GM12878 (cell line): ENCODE measurements around the gene GFOD2. TPM values are rescaled to one million over a fixed set of nuclear protein-coding genes. Genes with fewer than 3 reads are reported as not detected.

Experiments
- ATAC-seq: fragments of 200-7000 bp; cut with Tn5 transposase; 3 replicates; pipeline ENCODE4 v1.9.1; 2020; ENCODE audit warnings: mild to moderate bottlenecking, moderate library complexity
- BruUV-seq: library from RNA; stranded (reverse); fragments of 400-500 nt; replicated peaks from 2 replicates; lab custom pipeline; 2021; lab: Mats Ljungman, UMichigan
- CTCF ChIA-PET: fragments of 300-600 bp; sonication (Branson Sonifier 250); formaldehyde crosslinking; extraction: SDS; loops from one replicate; lab custom pipeline; 2021; ENCODE audit warnings: inconsistent platforms; lab: Yijun Ruan, JAX
- POLR2A ChIA-PET: fragments of 350-600 bp; formaldehyde crosslinking; extraction: SDS; loops from one replicate; lab custom pipeline; 2021; ENCODE audit warnings: inconsistent platforms; lab: Charles Lee
- RAD21 ChIA-PET: fragments of 300-600 bp; sonication (Branson Sonifier 250); formaldehyde crosslinking; loops from one replicate; lab custom pipeline; 2023; ENCODE audit warnings: antibody characterized with exemption; ENCODE audit not compliant: unreplicated experiment; lab: Charles Lee
- SMC1A ChIA-PET: fragments of 300-600 bp; sonication (Branson Sonifier 250); formaldehyde crosslinking; loops from one replicate; lab custom pipeline; 2023; ENCODE audit not compliant: unreplicated experiment, uncharacterized antibody; lab: Charles Lee
- DNase-seq: peaks from one replicate; pipeline ENCODE4 v3.0.0-alpha.2; 2011; ENCODE audit warnings: low read depth, low spot score
- FAIRE-seq: peaks from 3 replicates; lab custom pipeline; 2011; peaks lifted over from hg19 to GRCh38; lab: Jason Lieb, UNC
- H2AFZ ChIP-seq: 2 replicates; pipeline ENCODE4 v1.6.0; 2011; ENCODE audit warnings: low read depth, low read length, control low read depth; ENCODE audit not compliant: control insufficient read depth
- H3K27ac ChIP-seq: 2 replicates; pipeline ENCODE4 v1.5.1; 2011; ENCODE audit warnings: control low read depth; ENCODE audit not compliant: control insufficient read depth, insufficient read depth
- H3K27me3 ChIP-seq, 2 experiments: replicated peaks in 1 of 2; 2 replicates each; pipeline versions ENCODE4 v1.6.0 to v1.6.1; 2011; ENCODE audit warnings: low read length in 1 of 2; ENCODE audit not compliant: control insufficient read depth in 2 of 2, insufficient read depth in 2 of 2
- H3K36me3 ChIP-seq, 2 experiments: 2 replicates each; pipeline ENCODE4 v1.5.1; 2011; ENCODE audit warnings: low read length in 1 of 2; ENCODE audit not compliant: control insufficient read depth in 2 of 2, insufficient read depth in 2 of 2
- H3K4me1 ChIP-seq: 2 replicates; pipeline ENCODE4 v1.6.1; 2011; ENCODE audit warnings: mild to moderate bottlenecking, low read length, moderate library complexity, mixed read lengths; ENCODE audit not compliant: control insufficient read depth, insufficient read depth
- H3K4me2 ChIP-seq: 2 replicates; pipeline ENCODE4 v1.6.0; 2011; ENCODE audit warnings: control low read depth; ENCODE audit not compliant: control insufficient read depth, insufficient read depth
- H3K4me3 ChIP-seq: fragments of 200-600 bp; sonication (generic); 2 replicates; pipeline ENCODE4 v1.5.1; 2016
- H3K79me2 ChIP-seq: 2 replicates; pipeline ENCODE4 v1.6.0; 2011; ENCODE audit warnings: low read length; ENCODE audit not compliant: control insufficient read depth, insufficient read depth
- H3K9ac ChIP-seq: 2 replicates; pipeline ENCODE4 v1.8.0; 2011; ENCODE audit warnings: low read length, control low read depth, mixed read lengths; ENCODE audit not compliant: control insufficient read depth, insufficient read depth
- H3K9me3 ChIP-seq: replicated peaks from 3 replicates; pipeline ENCODE4 v1.5.1; 2011; ENCODE audit warnings: mild to moderate bottlenecking, low read length; ENCODE audit not compliant: control insufficient read depth, insufficient read depth
- H4K20me1 ChIP-seq: 2 replicates; pipeline ENCODE4 v1.6.0; 2011; ENCODE audit not compliant: control insufficient read depth, insufficient read depth
- CREM ChIP-seq: IDR thresholded peaks from 2 replicates; pipeline ENCODE4 v1.6.1; 2014; ENCODE audit warnings: antibody characterized with exemption, low read depth
- EP300 ChIP-seq, 2 experiments: fragments of 150-350 bp in 1 of 2; IDR thresholded peaks; 2 replicates each; pipeline ENCODE4 v1.6.1; 2011 to 2012; ENCODE audit warnings: low read depth in 2 of 2, low read length in 2 of 2, borderline replicate concordance in 1 of 2, improper control_type of control experiment in 1 of 2, inconsistent platforms in 1 of 2; ENCODE audit not compliant: control insufficient read depth in 1 of 2
- NBN ChIP-seq: fragments of 450-650 bp; IDR thresholded peaks from 2 replicates; pipeline ENCODE4 v1.6.1; 2016
- PKNOX1 ChIP-seq: fragments of 450-650 bp; IDR thresholded peaks from 2 replicates; pipeline ENCODE4 v1.6.1; 2016; ENCODE audit warnings: mild to moderate bottlenecking
- POLR2A ChIP-seq: IDR thresholded peaks from 2 replicates; pipeline ENCODE4 v1.6.1; 2011; ENCODE audit warnings: low read depth, mild to moderate bottlenecking, low read length
- RUNX3 ChIP-seq: IDR thresholded peaks from 2 replicates; pipeline ENCODE4 v1.6.1; 2012; ENCODE audit warnings: low read length, inconsistent platforms
- WGBS: methylation state at CpG from one replicate; pipeline ENCODE4 v1.1.6; 2016; ENCODE audit warnings: low lambda C conversion rate; ENCODE audit not compliant: insufficient replicate concordance, insufficient coverage; ENCODE audit errors: missing lambda C conversion rate; 5-methylcytosine and 5-hydroxymethylcytosine counted together
- in situ Hi-C: fragments of 300-500 bp; cut with MboI; formaldehyde crosslinking; loops from 9 replicates; pipeline ENCODE4 v1.14.3; 2018; ENCODE audit warnings: mixed read lengths
- intact Hi-C: fragments of 100-400 bp; cut with micrococcal nuclease; formaldehyde crosslinking; loops from one replicate; pipeline ENCODE4 v1.14.2; 2022; ENCODE audit not compliant: unreplicated experiment
- polyA plus RNA-seq, 11 experiments: library from polyadenylated mRNA; depleted of rRNA in 4 of 11; unstranded in 6 of 11; stranded (reverse) in 5 of 11; fragments of >200 nt; fragmentation: Nextera tagmentation in 4 of 11; fragmentation: Illumina TruSeq in 1 of 11; extraction: Ambion mirVana in 4 of 11; extraction: Trizol in 1 of 11; gene quantifications; 1 replicate in 1 of 11; 2 replicates in 10 of 11; pipeline versions ENCODE4 v1.2.1 to v1.2.3, GENCODE V29; 2011 to 2016; ENCODE audit warnings: inconsistent platforms in 2 of 11, missing spikeins in 2 of 11, low read depth in 1 of 11
- total RNA-seq, 4 experiments: library from RNA; depleted of rRNA in 3 of 4; stranded (reverse); fragments of >200 nt in 3 of 4; fragmentation: Illumina TruSeq in 1 of 4; extraction: Trizol in 1 of 4; gene quantifications; 2 replicates each; pipeline versions ENCODE4 v1.2.1 to v1.2.3, GENCODE V29; 2013 to 2021

Gene GFOD2
- total and polyA plus RNA-seq, 10 of the 15 experiments (the other 5 are each of a cell fraction or from before 2014, with no cell fraction given), result 2.0 to 15.9 (median 12.0) TPM

DNA sequence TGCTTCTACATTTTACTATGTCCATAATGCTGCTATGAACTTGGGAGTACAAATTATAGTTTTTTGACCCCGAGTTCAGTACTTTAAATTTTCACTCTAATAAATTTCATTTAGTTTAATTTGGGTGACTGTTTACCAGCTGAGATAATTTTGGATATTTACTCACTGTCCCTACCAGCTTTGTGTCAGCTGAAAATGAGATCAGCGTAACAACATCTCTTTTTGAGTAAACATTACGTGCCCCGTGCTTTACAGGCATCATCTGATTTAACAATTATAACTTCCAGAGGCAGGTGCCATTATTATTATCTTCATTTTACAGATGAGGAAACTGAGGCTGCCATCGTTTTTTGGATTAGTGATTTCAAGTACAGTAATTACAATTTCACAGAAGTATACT, 15.0 kb downstream of the GFOD2 start:
- FAIRE-seq (no peak), DNase-seq (no peak), ATAC-seq (no peak)
- Histone ChIP-seq H3K4me2 (no peak overlapping the region), H3K79me2 (no peaks in the 10 kb centered on the region; the same call in none of the 2 replicates), H3K27ac (no peak overlapping the region), H3K4me1 (no peaks in the 10 kb centered on the region; the same call in 1 of the 2 replicates), H3K36me3 (no peaks in the 10 kb centered on the region), H2AFZ (no peak overlapping the region), H3K9ac (no peak overlapping the region), H3K4me3 (no peak overlapping the region), H3K27me3 (no peaks in the 10 kb centered on the region), H3K9me3 (no peaks in the 10 kb centered on the region; the same call in 2 of the 3 replicates), H4K20me1 (no peaks in the 10 kb centered on the region)
- in situ Hi-C loops (no loop called here), intact Hi-C loops (no loop called here)
- CTCF ChIA-PET, result interaction anchor here (1.1 to 1.6 kb wide), 3 partner anchors 14 to 31 kb away, joined by 3 to 4 read pairs (median 4); no protein-coding TSS in a partner anchor
- no TSS peak for BruUV-seq
- WGBS, result 63% methylated on average over 5 of the region's 5 CpGs
- RAD21 ChIA-PET, result no interaction called here
- POLR2A ChIA-PET, result interaction anchor here (0.6 kb wide), 2 partner anchors 911 to 1054 kb away, joined by 4 to 5 read pairs; no protein-coding TSS in a partner anchor
- SMC1A ChIA-PET, result no interaction called here
- TF ChIP-seq CREM (no peak), NBN (no peak)

DNA sequence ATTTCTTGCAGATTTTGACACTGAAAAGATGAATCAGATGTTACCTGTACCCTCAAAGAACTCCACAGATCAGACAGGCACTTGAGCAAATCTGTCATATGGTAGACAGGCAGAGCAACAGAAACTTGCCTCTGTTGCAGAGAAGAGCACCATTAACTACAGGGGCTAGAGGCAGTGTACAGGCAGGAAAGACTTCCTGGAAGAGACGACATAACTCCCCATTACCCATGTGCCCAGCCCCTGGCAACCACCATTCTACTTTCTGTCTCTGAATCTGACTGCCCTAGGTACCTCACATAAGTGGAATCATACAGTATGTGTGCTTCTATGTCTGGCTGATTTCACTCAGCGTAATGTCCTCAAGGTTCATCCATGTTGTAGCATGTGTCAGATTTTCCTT, 15.5 kb downstream of the GFOD2 start:
- BruUV-seq, result no TSS peak
- Histone ChIP-seq H3K36me3 (no peaks in the 10 kb centered on the region), H3K27ac (no peak overlapping the region), H3K4me1 (no peaks in the 10 kb centered on the region; the same call in 1 of the 2 replicates), H3K4me3 (no peak overlapping the region), H3K79me2 (no peaks in the 10 kb centered on the region; the same call in none of the 2 replicates), H3K9ac (no peak overlapping the region), H4K20me1 (no peaks in the 10 kb centered on the region), H3K27me3 (no peaks in the 10 kb centered on the region), H3K4me2 (no peak overlapping the region), H2AFZ (no peak overlapping the region), H3K9me3 (no peaks in the 10 kb centered on the region; the same call in 2 of the 3 replicates)
- TF ChIP-seq EP300 (IDR thresholded peaks at IDR 0.05; ENCODE audit: borderline replicate concordance in 1 of 2, control insufficient read depth in 1 of 2, low read depth in 2 of 2, low read length in 2 of 2), result no peak
- TF ChIP-seq PKNOX1, result no peak
- no peak for TF ChIP-seq POLR2A
- TF ChIP-seq RUNX3, result no peak
- RAD21 ChIA-PET, result no interaction called here
- CTCF ChIA-PET, result interaction anchor here (1.1 to 1.6 kb wide), 3 partner anchors 14 to 30 kb away, joined by 3 to 4 read pairs (median 4); no protein-coding TSS in a partner anchor
- DNase-seq (no peak), ATAC-seq (no peak), FAIRE-seq (no peak)
- POLR2A ChIA-PET, result interaction anchor here (0.6 kb wide), 2 partner anchors 912 to 1054 kb away, joined by 4 to 5 read pairs; no protein-coding TSS in a partner anchor
- intact Hi-C loops (no loop called here), in situ Hi-C loops (no loop called here)
- SMC1A ChIA-PET, result no interaction called here
- 50% methylated on average over 2 of the region's 2 CpGs for WGBS
